Fibroblast of skin of right quadriceps (primary cell): Measurements from ENCODE around the gene SDK1.

ENCODE experiments used
- DNase-seq: peaks from one replicate; pipeline ENCODE4 v3.0.0-alpha.2; 2013

The SDK1 gene

DNA sequence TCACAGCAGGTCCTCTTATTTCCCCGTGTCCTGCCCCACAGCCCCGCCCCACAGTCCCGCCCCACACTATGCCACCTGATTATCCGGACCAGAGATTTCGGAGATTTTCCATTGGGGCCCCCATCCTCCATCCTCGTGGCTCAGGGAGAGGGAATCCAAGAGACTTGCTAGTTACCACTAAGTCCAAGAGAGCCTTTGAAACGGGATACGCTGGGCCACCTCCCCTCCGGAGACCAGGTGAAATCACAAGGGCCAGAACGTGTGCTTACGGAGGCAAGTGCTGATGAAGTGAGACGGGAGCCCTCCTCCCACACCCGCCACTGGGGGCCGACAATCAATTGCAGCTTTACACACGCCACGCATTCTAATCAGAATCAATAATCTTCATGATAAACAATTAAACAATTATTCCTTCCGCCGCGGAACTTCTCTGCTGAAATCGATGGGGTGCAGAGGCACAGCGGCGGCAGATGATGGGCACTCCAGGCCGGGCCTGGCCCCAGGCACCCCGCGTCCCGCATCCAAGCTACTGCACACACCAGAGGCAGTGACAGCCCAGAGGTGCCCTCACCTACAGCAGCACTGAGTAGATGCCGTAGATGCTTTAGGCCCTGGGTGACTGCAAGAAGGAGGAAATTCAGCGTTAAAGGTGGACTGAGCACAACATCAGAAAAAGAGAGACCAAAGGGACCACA is 847.0 kb downstream of the SDK1 start:
- no peak for DNase-seq

DNA sequence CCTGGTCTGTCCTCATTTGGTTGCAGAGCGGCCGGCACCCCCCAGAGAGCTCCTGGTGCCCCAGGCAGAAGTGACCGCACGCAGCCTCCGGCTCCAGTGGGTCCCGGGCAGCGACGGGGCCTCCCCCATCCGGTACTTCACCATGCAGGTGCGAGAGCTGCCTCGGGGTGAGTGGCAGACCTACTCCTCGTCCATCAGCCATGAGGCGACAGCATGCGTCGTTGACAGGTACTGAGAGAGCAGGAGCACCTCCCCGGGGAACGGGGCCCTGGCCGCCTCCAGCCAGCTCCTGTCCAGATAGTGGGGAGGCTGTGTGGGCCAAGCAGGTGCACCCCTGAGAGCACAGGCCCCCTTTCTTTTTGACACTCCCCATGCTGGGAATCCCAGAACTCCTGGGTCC is 848.2 kb downstream of the SDK1 start:
- no peak for DNase-seq

DNA sequence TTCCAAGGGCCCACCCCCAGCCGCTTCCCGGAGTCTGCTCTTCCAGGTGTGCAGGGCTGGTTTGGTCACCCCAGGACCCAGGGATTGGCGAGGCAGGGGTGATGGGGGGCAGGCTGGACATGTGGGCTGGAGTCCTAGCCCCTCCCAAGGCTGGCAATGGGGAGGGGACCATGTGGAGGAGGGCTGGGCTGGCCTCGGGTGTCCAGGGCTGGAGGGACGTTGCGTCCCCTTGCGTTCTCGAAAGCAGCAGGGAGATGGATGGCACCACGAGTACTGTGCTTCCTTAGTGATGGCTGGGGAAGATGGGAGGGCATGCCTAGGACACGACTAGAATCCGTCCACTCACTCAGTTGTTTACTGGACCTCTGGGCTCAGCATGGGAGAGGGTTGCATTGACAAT is 848.6 kb downstream of the SDK1 start:
- DNase-seq, result no peak

DNA sequence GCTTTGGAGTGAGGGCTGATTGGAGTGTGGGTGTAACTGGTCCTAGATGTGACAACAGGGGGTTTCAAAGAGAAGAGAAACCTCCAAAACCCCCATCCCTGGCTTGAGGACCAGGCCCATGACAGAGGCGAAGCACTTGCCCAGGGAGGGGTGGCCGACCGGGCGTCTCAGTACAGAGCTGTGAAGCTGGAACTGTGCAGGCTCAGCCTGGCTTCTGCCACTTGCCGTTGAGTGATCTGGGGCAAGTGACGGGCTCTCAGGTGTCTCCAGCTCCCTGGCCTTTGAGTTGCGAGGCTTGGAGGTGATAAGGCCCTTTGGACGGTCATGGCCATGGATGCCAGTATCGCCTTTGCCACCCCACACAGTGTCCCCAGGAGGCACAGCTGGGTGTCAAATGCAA is 849.7 kb downstream of the SDK1 start:
- no peak for DNase-seq

DNA sequence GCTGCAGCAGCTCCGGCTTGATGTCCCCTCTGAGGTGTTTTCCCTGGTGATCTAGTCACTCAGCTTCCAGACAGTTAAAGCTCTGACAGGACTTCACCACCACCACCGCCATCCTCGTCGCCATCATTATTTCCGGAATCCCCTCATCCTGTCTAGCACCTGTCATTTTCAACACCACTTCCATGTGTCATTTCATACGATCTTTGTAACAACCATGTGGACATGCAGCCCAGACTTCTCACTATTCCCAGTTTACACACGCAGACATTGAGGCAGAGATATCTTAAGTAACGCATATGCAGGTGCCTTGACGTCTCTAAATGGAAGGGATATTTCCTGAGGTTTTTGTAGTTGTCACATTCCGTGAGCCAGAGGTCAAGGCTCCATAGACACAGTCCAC is 850.5 kb downstream of the SDK1 start:
- no peak for DNase-seq

DNA sequence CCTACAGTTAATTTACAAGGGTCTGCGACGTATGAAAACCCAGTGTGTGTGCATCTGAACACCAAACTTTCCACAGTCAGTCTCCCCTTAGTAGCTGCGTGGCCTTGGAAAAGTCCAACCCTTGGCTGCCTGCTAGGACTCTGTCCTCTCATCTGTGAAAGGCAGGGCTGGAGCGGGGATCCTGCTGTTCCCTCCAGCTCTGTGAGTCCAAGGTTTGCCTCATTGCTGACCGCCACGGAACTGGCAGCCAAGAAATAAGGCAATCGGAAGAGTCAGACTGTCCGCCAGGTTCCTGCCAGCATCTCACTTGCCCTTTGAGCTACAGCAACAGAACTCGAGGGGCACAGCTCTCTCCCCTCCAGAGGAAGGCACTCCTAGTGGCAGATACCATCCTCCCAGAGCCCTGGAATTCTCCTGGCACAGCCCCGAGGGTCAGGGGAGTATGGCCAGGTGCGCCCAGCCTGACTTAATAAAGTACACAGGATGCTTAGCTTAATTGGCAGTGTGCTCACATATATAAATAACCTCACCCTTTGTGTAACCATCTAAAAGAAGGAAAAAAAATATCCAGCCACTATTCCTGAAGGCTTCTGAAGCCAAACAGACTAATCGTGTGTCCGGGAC is 851.0 kb downstream of the SDK1 start:
- no peak for DNase-seq

DNA sequence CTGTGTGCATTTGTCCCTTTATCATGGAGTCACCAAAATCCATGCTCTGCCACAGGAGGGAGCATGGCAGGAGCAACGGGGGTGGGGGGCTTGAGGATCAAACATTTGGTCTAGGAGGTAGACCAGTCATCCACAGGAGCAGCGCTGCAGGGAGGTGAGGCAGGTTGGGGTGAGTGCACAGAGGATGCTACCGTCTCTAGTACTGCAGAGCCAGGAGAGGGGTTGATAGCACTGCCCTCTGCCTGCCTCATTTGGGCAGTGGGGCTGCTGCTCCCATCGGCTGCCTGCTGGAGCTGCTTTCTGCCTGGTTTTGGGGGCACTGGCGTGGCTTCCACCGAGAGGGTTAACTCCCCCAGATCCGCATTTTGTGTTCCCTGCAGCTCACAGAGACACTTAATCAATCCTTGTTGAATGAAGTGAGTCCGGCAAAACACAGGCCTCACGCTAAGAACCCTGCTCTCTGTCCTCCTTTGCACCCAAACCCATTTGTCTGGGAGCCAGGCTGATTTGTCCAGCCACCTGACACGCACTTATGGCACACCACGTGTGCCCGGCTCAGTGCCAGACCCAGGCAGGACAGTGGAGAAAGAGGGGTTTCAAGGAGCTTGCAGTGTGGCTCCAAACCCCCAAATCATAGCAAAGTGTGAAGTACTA is 854.0 kb downstream of the SDK1 start:
- no peak for DNase-seq

DNA sequence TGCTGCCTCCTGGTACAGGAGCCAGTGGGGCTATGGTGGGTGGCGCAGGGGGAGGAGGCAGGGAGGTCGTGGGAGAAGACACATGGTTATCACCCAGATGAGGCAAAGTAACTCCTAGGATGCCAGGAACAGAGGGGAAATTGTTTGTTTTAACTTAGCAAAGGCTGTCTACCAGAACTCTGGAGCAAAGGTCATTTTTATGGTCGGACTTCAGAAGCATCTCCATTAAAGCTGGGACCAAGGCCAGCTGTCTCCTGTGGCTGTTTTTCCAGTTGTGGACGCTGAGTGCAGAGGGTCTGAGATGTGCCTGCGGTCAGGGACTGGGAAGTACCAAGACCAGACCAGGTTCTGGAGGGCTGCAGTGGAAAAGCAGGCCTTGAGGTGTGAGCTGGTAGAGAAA is 855.1 kb downstream of the SDK1 start:
- DNase-seq, result no peak

DNA sequence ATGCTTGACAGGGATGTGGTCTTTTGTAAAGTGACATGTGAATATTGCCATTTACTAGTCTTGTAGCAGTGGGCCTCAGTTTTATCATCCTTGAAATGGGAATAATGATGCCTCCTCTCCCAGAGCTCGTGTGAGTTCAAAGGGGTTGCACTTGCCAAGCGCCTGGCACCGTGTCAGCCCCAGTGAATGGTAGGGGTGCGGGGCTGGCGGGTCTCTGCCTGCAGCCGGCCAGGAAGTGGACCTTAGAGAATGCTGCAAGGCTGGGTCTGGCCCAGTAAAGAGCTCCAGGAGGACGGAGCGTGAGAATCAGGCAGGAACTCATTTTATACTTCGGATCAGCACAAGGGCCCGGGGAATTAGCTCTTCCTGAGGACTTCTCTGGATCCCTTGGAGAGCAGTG is 856.6 kb downstream of the SDK1 start:
- DNase-seq, result no peak

DNA sequence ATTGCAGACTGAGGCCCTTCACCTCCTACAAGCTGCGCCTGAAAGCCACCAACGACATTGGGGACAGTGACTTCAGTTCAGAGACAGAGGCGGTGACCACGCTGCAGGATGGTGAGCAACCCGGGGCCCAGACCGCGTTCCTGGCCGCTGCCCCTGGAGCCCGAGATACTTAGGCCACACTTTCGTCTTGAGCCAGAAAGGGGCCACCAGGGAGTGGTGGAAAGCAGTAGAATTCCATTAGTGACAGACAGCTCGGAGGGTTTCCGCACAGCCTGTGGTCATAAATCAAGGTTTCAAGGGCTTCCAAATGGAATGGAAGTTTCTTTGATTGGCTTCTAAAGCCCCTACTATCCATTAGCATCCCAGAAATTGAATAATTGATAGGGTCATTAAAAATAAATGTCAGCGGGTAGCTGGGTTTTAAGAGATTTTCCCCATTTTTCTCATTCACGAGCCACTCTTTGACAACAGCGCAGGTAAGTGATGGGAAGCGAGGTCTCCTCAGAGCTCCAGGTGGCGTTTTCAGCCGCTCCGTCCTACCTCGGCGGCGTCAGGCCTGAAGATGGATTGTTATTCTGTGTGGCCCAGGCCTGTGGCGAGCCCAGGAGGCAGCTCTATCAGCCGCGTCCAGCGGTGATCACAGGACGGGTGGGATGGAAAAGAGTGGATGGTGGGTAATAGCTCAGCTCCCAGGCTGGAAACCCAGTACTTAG is 857.5 kb downstream of the SDK1 start:
- no peak for DNase-seq

DNA sequence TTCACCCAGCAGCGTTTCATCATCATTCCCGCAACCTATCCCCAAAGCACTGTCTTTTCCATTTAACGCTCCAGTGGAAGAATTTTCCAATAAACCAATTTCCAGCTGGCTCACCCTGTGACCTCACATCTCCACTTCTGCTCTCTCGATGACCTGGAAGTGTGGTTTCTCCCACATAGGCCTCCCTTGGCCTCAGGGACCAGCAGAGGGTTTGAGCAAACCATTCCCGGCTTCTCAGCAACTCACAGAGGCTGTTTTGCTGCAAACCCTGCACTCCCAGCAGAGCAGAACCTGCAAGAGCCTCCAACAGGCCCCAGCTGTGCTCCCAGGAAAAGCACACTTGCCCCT is 858.1 kb downstream of the SDK1 start:
- DNase-seq, result no peak

DNA sequence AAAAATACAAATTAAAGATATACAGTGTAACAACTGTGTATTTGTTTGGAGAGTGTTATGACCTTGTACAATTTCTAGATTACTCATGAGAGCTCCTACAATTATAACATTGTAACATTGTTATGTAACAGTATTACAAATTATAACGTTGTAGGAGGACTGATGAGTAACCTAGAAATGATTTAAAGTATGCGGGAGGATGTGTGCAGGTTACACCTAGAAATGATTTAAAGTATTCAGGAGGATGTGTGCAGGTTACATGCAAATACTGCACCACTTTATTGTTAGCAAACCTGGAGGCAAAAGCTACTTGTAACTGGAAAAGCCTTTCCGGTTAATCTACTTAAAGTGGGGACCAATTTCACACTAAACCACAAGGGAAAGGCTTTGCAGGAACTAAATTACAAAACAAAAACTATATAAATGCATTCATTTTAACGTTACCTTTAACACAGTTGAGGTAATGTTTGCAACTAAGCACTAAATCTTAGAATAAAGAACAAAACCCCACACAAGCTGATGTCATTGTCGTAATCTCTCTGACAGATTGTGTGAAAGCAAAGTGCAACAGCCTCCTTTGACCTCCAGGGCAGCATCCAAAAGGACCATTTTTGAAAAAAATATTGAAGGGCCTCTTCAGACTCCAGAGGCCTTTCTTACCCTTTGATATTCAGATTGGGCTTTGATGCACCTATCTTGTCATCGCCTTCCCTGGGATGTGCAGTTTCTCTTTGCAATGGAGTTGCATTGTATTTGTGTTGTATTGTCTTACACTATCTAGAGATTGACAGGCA is 858.9 kb downstream of the SDK1 start:
- no peak for DNase-seq

DNA sequence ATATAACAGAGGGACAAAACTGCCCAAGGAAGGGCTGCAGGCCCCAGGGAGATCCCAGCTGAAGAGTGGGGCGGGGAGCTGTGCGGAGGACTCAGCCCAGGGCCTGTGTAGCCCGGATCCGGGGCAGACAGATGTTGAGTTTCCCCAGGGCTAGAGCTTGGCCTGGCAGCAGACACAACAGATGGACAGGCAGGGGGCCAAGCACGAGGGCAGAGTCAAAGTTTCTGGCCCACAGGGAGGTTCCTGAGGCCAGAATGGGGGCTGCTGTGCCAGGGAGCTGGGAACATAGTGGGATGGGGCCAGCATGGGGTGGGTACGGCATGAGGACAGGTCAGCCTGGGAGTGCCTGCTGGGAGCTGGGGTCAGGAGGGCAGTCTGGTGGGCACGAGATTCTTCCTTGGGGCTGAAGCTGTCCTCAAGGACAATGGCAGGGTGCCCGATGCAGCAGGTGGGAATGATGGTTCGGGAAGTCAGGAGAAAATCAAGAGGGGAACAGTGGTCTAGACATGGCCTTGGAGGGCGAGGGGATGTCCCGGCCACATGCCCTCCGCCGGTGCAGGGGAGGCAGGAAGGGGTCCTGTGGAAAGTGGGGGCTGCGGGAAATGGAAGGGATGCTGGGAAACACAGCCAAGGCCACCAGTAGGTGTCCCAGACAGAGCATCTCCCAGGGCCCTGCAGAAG is 862.0 kb downstream of the SDK1 start:
- no peak for DNase-seq

DNA sequence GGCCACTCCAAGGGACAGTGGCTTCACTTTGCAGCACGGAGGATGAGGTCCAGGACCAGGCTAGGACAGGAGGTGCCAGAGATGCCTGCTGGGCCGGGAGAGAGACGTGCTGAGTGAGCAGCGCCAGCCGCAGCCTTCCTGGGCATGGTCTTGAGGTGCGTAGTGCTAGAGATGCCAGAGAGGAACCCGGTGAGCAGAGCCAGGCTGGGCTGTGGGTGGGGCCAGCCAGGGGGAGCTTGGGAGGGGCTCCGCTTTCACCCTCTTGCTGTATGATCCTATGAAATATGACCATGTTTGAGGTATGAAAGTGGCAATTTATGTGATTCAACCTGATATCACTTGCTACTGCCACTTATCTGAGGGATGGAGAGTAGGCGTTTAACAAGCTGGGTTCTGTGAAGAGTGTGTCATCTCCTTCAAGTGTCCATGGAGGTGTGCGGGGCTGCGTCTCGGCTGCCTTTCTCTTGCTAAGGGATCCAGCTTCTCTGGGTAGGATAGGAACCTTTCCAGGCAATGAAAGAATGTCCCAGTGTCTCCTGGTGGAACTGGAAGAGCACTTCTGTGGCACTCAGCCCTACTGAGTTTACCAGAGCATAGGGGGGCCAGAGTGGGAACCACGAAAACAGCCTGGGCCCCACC is 862.6 kb downstream of the SDK1 start:
- no peak for DNase-seq

DNA sequence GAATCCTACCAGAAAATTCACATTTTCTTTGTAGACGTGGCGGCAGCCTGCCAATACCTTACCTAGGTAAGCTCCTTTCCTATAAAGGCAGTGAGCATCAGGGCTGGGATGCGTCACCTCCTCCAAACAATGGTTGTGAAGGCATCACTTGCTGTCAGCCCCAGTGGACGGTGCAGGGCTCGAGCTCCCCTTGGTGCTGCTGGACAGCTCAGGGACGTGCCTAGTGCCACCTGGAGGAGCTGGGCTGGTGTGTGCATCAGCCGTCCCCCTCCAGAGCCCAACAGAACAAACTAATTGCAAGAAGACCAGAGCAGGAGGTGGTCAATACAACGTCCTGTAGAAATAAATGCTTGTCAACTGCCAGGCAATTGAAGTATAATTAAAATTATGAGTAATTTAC is 863.5 kb downstream of the SDK1 start:
- no peak for DNase-seq

DNA sequence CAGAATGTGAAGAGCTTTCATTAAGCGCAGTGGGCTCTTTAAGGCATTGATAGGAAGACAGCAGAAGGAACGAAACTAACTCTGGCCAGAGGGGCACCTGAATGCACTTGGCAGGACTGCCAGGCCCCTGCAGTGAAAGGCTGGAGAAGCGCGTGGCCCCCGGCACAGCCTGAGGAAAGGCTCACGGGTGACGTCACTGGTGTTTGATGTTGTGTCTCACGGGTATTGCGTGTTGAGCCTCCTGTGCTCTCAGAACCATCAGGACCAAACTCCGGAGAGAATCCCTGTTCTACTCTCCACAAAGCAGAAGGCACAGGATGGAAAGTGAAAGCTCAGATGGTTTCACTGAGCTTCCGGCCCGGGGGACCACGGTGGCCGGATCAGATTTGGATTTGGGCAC is 865.3 kb downstream of the SDK1 start:
- DNase-seq, result no peak

DNA sequence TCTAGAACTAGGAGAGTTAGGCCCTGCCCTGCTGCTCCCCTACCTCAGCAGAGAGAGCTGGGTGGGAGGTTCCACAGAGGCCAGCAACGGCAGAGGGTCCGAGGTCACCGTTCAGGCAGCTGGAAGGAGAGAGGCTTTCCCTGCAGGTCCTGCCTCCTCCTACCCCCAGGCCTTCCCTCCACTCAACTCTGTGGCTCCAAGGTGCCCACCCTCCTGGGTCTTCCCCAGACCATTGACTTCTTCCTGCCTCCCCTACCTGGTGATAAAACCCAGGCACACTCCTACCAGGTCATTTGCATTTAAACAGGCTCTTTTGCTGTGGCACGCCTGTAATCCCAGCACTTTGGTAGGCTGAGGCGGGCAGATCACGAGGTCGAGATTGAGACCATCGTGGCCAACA is 865.8 kb downstream of the SDK1 start:
- DNase-seq, result no peak

DNA sequence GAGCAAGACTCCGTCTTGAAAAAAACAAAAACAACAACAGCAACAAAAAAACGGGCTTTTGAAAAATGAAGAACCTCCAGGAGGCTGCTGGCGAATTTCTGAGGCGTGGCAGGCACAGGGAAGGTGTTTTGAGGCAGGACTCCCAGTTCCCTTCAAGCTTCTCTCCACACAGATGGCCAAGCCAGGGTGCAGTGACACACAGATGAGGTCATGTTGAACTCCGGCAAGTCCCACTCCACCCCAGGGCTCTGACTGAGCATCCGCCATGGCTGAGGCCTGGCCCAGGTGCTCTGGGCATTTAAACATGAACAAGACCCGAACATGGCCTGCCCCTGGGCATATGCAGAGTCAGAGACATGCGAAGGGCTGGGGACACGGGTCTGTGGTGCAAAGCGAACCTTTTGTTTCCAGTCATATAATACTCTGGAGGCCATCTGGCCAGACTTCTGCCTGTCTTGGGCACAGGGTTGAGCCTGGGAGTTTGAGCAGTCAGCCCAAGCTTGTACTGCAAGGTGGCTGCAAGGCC is 866.4 kb downstream of the SDK1 start:
- DNase-seq, result no peak

DNA sequence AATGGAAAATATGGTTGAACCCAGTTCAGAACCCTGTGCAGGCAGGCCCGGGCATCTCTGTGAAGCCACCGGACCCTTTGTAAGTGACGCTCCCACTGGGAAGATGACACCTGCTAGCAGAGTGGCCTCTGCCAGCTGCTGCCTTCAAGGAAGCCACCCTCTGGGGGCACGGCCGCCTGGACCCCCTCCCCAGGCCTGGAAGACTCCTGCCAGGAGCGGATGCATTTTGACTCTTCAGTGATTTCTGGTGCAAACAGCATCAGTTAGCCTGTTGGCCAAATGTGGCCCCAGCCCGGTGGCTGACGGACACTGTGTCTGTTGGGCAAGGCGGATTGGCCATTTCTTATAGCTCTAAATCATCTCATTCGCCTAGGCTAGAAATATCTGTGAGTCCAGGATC is 867.0 kb downstream of the SDK1 start:
- DNase-seq, result no peak

DNA sequence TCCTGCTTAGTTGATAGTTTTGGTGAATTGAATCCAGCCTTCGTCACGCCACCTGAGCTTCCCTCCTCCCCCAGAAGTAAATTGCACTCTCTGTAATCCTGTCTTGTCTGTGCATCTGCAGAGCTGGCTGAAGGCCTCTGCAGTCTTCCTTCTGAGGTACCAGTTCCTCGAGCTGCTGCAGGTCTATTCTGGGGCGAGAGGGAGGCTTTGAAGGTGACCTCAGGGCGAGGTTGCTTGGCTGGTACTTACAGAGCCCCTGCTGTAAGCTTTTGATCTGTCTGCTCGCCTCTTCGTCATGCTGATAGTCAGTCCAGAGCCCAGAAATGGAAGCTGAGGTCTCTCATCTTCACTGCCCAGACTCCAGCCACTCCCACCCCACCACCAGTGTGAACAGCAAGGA is 867.5 kb downstream of the SDK1 start:
- no peak for DNase-seq

DNA sequence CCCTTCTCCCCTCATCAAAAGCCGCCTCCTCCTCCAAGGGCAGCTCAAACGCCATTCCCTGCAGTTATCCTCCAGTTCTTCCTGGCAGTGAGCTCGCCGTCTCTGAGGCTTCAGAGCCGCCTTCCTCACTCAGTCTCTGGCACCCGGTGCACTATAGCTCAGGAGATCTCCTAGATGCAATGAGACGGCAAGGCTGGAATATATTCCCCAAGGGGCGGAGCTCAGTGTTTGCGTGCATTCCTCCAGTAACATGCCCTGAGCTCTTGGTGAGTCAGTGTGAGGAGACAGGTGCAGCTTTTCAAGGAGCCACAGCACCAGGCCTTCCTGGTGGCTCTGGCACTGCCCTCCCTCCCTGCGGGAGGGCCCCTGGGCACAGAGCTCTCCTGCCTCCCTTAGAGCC is 868.4 kb downstream of the SDK1 start:
- no peak for DNase-seq
